A673 (cell line): ENCODE data around the gene NGLY1. TPM values are rescaled to one million over a fixed set of nuclear protein-coding genes. Genes with fewer than 3 reads are reported as not detected.

Experiments used
- BruUV-seq: library from RNA; stranded (reverse); fragments of 400-500 nt; replicated peaks from 2 replicates; lab custom pipeline; 2021; lab: Mats Ljungman, UMichigan
- CTCF ChIA-PET: fragments of 300-600 bp; sonication (Branson Sonifier 250); formaldehyde crosslinking; loops from one replicate; lab custom pipeline; 2022; ENCODE audit warnings: antibody characterized with exemption; lab: Charles Lee
- POLR2A ChIA-PET: fragments of 300-600 bp; sonication (Branson Sonifier 250); formaldehyde crosslinking; loops from one replicate; lab custom pipeline; 2022; ENCODE audit warnings: antibody characterized with exemption; ENCODE audit not compliant: low non-redundant PET; lab: Charles Lee
- DNase-seq: peaks from one replicate; pipeline ENCODE4 v3.0.0-alpha.2; 2015; ENCODE audit warnings: low spot score
- H3K27ac ChIP-seq: fragments of 200-600 bp; sonication (generic); 2 replicates; pipeline ENCODE4 v1.5.1; 2016; ENCODE audit warnings: mixed run types, low read depth, mild to moderate bottlenecking, mixed read lengths, antibody characterized with exemption, low read length; ENCODE audit not compliant: poor library complexity, severe bottlenecking
- H3K27me3 ChIP-seq: fragments of 200-600 bp; sonication (generic); replicated peaks from 2 replicates; pipeline ENCODE4 v1.6.1; 2017; ENCODE audit warnings: mixed run types, low read depth, mild to moderate bottlenecking, mixed read lengths, antibody characterized with exemption, low read length; ENCODE audit not compliant: insufficient read depth, poor library complexity
- H3K36me3 ChIP-seq: fragments of 200-600 bp; sonication (generic); 2 replicates; pipeline ENCODE4 v1.6.1; 2016; ENCODE audit warnings: mixed run types, mild to moderate bottlenecking, mixed read lengths, antibody characterized with exemption, low read length; ENCODE audit not compliant: insufficient read depth, poor library complexity, severe bottlenecking
- H3K4me1 ChIP-seq: fragments of 200-600 bp; sonication (generic); 2 replicates; pipeline ENCODE4 v1.6.1; 2017; ENCODE audit warnings: mixed run types, mild to moderate bottlenecking, mixed read lengths, antibody characterized with exemption, low read length; ENCODE audit not compliant: insufficient read depth, poor library complexity, severe bottlenecking
- H3K4me3 ChIP-seq: fragments of 200-600 bp; sonication (generic); 2 replicates; pipeline ENCODE4 v1.5.1; 2016; ENCODE audit warnings: low read depth, mixed run types, mild to moderate bottlenecking, mixed read lengths, low read length; ENCODE audit not compliant: poor library complexity, severe bottlenecking
- H3K9me3 ChIP-seq: fragments of 200-600 bp; sonication (generic); 2 replicates; pipeline ENCODE4 v1.6.1; 2016; ENCODE audit warnings: mixed run types, low read depth, mild to moderate bottlenecking, mixed read lengths, antibody characterized with exemption, low read length; ENCODE audit not compliant: poor library complexity, severe bottlenecking
- EZH2 ChIP-seq: fragments of 200-600 bp; sonication (generic); IDR thresholded peaks from 2 replicates; pipeline ENCODE4 v1.6.1; 2017; ENCODE audit warnings: borderline replicate concordance, low read depth, mild to moderate bottlenecking, mixed read lengths, antibody characterized with exemption, low read length; ENCODE audit not compliant: poor library complexity, severe bottlenecking
- intact Hi-C: fragments of 100-400 bp; cut with micrococcal nuclease; formaldehyde crosslinking; loops from one replicate; pipeline ENCODE4 v1.10.0; 2022; ENCODE audit not compliant: unreplicated experiment
- total RNA-seq: library from RNA; stranded (reverse); gene quantifications from 2 replicates; pipeline ENCODE4 v1.2.3, GENCODE V29; 2021
- TF ChIP-seq, protein P1 (sequence below): fragments of 300-800, 200-600 bp; sonication (generic); conservative IDR thresholded peaks from 2 replicates; pipeline ENCODE4 v1.5.1; 2017; ENCODE audit warnings: low read depth, mild to moderate bottlenecking, antibody characterized with exemption, low read length, moderate library complexity, mixed read lengths

NGLY1 gene
- total RNA-seq, 1 experiment from 2014 or later = 30.4 TPM

DNA sequence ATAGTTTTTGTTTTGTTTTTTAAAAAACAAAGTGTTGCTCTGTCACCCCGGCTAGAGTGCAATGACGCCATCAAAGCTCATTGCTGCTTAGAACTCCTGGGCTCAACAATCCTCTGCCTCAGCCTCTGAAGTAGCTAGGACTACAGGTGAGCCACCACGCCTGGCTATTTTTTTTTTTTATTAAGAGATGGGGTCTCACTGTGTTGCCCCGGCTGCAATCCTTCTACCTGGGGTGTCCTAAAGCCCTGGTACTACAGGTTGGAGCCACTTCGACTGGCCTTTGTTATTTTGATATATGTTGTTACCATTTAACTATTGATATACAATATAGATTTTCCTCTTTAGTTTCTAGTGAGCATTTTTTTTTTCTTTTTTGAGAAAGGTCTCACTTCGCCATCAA lies 2.6 kb downstream of the NGLY1 start:
- POLR2A ChIA-PET = no interaction called here
- Histone ChIP-seq H3K27ac (no peak overlapping the region), H3K9me3 (no peaks in the 10 kb centered on the region), H3K4me3 (no peak overlapping the region), H3K4me1 (peaks cover 10% of the 10 kb centered on the region), H3K27me3 (no peaks in the 10 kb centered on the region), H3K36me3 (peaks cover 12% of the 10 kb centered on the region)
- CTCF ChIA-PET = no interaction called here
- intact Hi-C loops = no loop called here
- TF ChIP-seq, protein P1, sequence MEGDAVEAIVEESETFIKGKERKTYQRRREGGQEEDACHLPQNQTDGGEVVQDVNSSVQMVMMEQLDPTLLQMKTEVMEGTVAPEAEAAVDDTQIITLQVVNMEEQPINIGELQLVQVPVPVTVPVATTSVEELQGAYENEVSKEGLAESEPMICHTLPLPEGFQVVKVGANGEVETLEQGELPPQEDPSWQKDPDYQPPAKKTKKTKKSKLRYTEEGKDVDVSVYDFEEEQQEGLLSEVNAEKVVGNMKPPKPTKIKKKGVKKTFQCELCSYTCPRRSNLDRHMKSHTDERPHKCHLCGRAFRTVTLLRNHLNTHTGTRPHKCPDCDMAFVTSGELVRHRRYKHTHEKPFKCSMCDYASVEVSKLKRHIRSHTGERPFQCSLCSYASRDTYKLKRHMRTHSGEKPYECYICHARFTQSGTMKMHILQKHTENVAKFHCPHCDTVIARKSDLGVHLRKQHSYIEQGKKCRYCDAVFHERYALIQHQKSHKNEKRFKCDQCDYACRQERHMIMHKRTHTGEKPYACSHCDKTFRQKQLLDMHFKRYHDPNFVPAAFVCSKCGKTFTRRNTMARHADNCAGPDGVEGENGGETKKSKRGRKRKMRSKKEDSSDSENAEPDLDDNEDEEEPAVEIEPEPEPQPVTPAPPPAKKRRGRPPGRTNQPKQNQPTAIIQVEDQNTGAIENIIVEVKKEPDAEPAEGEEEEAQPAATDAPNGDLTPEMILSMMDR = no peak
- no peak for TF ChIP-seq EZH2
- DNase-seq = no peak
- no TSS peak for BruUV-seq

DNA sequence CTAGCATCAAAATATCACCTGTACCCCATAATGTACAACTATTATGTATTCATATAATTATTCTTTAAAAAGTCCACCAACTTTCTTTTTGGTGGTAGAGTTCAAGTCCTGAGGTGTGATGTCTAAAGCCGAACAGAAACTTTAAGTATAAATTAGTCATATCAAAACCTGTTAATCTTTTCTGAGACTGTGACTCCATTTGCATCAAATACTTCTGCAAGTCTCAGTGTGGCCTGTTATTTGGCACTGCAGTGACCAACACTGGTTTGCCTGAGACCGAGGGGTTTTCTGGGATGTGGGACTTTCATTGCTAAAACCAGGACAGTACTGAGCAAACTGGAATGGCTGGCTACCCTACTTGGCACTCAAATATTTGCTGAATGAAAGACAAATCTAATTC lies 7.3 kb downstream of the NGLY1 start:
- ChIA-PET CTCF (no interaction called here), POLR2A (no interaction called here)
- Histone ChIP-seq H3K9me3 (peaks cover 10% of the 10 kb centered on the region), H3K27ac (no peak overlapping the region), H3K36me3 (peaks cover 17% of the 10 kb centered on the region), H3K4me3 (no peak overlapping the region), H3K4me1 (no peaks in the 10 kb centered on the region), H3K27me3 (no peaks in the 10 kb centered on the region)
- intact Hi-C loops = no loop called here
- TF ChIP-seq, protein P1 = no peak
- TF ChIP-seq EZH2 = no peak
- no TSS peak for BruUV-seq
- no peak for DNase-seq

DNA sequence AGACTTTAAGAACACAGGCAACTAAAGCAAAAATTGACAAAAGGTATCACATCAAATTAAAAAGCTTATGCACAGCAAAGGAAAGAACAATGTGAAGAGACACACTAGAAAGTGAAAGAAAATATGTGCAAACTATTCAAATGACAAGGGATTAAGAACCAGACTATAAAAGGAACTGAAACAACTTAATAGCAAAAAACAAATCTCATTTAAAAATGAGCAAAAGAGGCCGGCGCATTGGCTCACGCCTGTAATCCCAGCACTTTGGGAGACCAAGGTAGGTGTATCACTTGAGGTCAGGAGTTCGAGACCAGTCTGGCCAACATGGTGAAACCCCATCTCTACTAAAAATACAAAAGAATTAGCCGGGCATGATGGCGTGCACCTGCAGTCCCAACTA lies 14.4 kb downstream of the NGLY1 start:
- H3K27me3 ChIP-seq = no peaks in the 10 kb centered on the region
- DNase-seq = no peak
- H3K27ac ChIP-seq = no peak overlapping the region
- H3K36me3 ChIP-seq = peaks cover 3% of the 10 kb centered on the region
- H3K4me1 ChIP-seq = no peaks in the 10 kb centered on the region
- H3K4me3 ChIP-seq = no peak overlapping the region
- ChIA-PET POLR2A (no interaction called here), CTCF (no interaction called here)
- TF ChIP-seq, protein P1 = no peak
- TF ChIP-seq EZH2 = no peak
- H3K9me3 ChIP-seq = peaks cover 10% of the 10 kb centered on the region
- no TSS peak for BruUV-seq
- intact Hi-C loops = no loop called here
